ENCODE data around the gene MMP3.
A peak's percentile ranks its signal among the peaks of the same experiment; 100 is the strongest.
"Not testable (repeated sequence)": the region's sequence is repeated elsewhere in the genome, so short reads cannot be mapped to it uniquely, and the experiment has no call there.

MMP3 gene

DNA sequence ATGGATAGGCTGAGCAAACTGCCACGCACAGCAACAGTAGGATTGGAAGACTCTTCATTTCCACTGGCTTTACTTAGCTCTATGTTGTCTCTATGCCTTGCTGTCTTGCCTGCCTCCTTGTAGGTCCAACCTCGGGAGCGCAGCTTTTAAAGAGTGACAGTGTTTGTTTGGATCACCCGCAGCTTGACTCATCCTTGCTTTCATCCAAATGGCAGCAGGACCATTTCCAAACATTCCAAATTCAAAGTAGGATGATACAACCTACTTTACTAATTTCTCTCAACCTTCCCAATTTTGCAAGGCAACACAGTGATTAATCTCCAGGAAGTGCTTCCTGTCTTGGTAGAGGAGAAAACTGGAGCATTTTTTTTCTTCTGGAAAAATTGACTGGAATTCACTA, at the start of gene MMP3:
Gene MMP3, minus strand, starts transcription at position 121 of the 400 bp plus-strand sequence. Its CDS starts 63 bp downstream, at position 58.
- H3K27ac Mint-ChIP-seq, result no peak within 1 kb of the TSS
- no peaks in the 10 kb centered on the region for H3K9me3 Mint-ChIP-seq
- H3K4me3 Mint-ChIP-seq, result no peak within 1 kb of the TSS

DNA sequence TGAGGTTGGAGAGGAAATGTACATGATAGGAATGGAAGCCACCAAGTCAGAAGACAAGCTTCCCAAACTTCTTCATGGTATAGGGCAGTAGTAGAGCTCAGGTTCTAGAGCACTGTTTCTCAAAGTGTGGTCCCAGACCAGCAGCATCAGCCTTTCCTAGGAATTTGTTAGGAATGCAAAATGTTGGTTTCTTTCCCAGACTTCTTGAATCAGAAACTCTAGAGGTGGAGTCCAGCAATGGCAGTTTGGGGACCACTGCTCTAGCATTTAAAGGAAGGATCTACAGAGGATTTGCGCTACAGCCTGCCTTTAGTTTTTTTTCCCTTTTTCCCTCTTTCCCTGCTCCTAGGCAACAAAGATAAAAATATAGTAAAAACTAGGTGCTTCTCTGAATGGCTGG, 48.3 kb upstream of the MMP3 start:
- Mint-ChIP-seq H3K27me3 (peaks cover 8% of the 10 kb centered on the region), H3K9me3 (peaks cover 6% of the 10 kb centered on the region), H3K4me1 (ENCODE audit: low read depth) (no peaks in the 10 kb centered on the region), H3K27ac (no peak overlapping the region), H3K36me3 (ENCODE audit: low read depth) (no peaks in the 10 kb centered on the region), H3K4me3 (no peak overlapping the region)

More for the DNA sequence above, at the start of gene MMP3:
- Mint-ChIP-seq H3K36me3 (ENCODE audit: low read depth) (no peaks in the 10 kb centered on the region), H3K4me1 (ENCODE audit: low read depth) (no peaks in the 10 kb centered on the region), H3K27me3 (peaks cover 11% of the 10 kb centered on the region)

DNA sequence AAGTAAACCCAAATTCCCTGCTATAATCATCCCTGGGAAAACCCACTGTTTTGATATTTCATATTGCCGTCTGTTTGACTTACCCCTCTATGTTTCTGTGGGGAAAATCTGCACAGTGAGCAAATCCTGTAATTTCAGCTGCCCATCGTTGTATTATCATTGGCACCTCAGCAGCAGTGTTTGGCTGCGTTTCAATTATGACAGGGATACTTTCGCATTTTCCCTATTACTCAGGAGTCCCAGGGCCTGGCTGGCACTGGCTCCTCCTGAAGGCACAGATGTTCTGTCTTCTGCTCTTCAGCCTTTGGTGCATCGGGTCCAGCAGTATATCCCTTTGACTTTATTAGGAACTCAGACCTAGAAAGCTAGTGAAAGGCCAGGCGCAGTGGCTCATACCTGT, 43.6 kb upstream of the MMP3 start:
- Mint-ChIP-seq H3K27ac (no peak overlapping the region), H3K4me1 (ENCODE audit: low read depth) (peaks cover 4% of the 10 kb centered on the region), H3K27me3 (no peaks in the 10 kb centered on the region), H3K9me3 (no peaks in the 10 kb centered on the region), H3K4me3 (no peak overlapping the region), H3K36me3 (ENCODE audit: low read depth) (no peaks in the 10 kb centered on the region)

DNA sequence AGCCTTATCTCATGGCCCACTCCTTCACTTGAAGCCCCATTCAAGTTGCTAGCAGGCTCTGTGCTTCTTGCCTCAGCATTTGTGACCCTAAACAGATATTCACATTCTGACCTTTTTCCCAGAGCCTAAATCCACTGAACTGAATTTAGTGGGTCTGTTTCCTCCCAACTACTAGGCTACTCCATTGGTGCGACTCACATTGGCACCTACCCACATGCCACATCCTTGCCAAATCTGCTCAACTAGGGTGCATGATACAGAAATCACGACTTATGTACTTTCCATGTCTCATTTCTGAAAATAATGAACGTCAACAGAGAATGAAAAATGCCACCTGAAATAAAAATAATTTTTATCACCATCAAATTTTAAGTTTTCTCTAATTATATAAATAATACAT, 39.7 kb upstream of the MMP3 start:
- Mint-ChIP-seq H3K27me3 (no peaks in the 10 kb centered on the region), H3K36me3 (ENCODE audit: low read depth) (no peaks in the 10 kb centered on the region), H3K4me3 (no peak overlapping the region), H3K27ac (no peak overlapping the region), H3K4me1 (ENCODE audit: low read depth) (peaks cover 4% of the 10 kb centered on the region), H3K9me3 (no peaks in the 10 kb centered on the region)

DNA sequence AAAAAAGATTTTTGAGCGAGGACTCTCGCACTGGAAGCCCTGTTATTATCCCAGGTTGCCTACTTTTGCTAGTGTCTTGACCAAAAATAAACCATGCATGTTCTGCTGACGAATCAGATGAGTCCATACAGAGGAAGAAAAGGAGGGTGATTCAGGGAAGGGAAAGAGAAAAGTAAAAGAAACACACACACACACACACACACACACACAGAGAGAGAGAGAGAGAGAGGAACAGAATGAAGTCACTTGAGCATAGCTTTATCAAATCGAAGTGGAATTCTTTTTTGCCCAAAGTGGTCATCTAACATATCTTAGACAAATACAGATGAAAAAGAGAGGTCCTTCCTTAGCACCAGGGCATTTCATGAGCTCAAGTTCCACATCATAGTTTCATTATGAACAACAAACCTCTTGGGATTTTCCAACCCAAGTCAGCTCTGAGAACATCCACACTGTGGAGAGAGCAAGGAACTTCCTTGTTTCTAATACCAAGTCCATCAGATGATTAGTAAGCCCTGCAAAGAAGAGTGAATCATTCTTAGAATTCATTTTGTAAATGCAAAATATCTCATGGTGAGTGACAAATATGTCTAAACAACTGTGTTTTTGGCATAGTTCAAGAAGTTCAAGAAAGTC, 39.1 kb upstream of the MMP3 start:
- H3K9me3 Mint-ChIP-seq, result no peaks in the 10 kb centered on the region
- H3K27ac Mint-ChIP-seq, result peak overlapping the region; percentile 56
- peaks cover 5% of the 10 kb centered on the region for H3K27me3 Mint-ChIP-seq
- H3K4me3 Mint-ChIP-seq, result no peak overlapping the region
- H3K4me1 Mint-ChIP-seq (ENCODE audit: low read depth), result peaks cover 4% of the 10 kb centered on the region
- no peaks in the 10 kb centered on the region for H3K36me3 Mint-ChIP-seq (ENCODE audit: low read depth)

DNA sequence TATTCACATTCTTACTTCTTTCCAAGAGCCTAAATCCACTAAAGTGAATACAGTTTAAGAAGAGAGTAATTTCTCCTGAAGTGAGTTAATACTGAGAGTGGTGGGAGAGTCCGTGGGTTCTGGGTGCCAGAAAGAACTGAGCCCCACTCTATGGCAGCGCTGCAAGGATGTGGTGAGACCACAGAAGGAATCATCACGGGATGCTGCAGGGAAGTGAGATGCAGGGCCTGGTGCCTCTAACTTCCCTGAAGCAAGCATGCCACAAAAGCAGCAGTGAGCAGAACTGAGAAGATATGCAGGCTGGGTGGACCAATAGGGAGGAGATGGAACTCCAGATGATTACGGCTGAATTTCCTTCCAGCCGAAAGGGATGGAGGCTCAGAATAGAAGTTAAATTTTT, 36.4 kb upstream of the MMP3 start:
- Mint-ChIP-seq H3K9me3 (no peaks in the 10 kb centered on the region), H3K27ac (no peak overlapping the region), H3K4me3 (no peak overlapping the region), H3K27me3 (peaks cover 7% of the 10 kb centered on the region), H3K36me3 (ENCODE audit: low read depth) (no peaks in the 10 kb centered on the region), H3K4me1 (ENCODE audit: low read depth) (peaks cover 4% of the 10 kb centered on the region)

DNA sequence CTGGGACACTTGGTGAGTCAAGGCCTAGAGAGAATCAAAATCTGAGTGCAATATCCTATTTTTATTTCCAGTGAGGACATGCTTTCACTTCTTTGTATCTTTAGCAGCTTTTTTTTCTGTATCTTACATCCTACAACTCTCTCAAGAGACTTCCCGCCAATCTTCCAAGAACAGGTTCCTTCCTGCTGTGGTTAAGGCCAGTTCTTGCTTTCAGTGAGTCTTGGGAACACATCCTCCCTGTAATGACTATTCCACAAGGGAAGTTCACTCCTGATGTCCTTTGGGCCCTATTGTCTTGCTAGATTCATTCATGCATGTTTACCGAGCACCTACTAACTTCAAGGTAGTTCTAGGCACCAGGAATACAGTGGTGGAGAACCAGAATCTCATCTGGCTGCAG, 35.2 kb upstream of the MMP3 start:
- no peaks in the 10 kb centered on the region for H3K9me3 Mint-ChIP-seq

DNA sequence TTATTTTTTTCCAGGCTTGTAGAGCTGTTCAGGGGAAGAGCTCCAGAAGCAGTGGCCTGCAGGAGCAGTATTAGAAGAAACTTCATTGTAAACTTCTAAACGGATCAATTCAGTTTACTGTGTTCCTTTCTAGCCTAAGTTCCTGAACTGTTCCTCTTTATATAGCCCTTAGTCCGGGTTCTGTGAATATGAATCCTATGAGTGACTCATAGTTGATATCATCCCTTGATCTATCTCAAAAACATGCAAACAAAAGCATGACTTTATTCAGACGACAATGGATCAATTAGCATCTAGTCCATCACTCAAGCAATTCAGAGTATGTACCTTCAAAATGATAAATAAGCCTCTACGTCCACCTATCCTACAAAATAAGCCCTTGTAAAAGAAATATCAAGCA, 31.4 kb upstream of the MMP3 start, which contains the start of gene MMP12:
Gene MMP12, minus strand, starts transcription at position 131 of the 400 bp plus-strand sequence. Its CDS starts 45 bp downstream, at position 86.
- Mint-ChIP-seq H3K27ac (no peak within 1 kb of the TSS), H3K4me3 (no peak within 1 kb of the TSS), H3K9me3 (no peaks in the 10 kb centered on the region), H3K27me3 (peaks cover 7% of the 10 kb centered on the region), H3K4me1 (ENCODE audit: low read depth) (no peaks in the 10 kb centered on the region), H3K36me3 (ENCODE audit: low read depth) (no peaks in the 10 kb centered on the region)

More for the DNA sequence above, 35.2 kb upstream of the MMP3 start:
- no peaks in the 10 kb centered on the region for H3K36me3 Mint-ChIP-seq (ENCODE audit: low read depth)
- H3K4me3 Mint-ChIP-seq, result no peak overlapping the region
- no peak overlapping the region for H3K27ac Mint-ChIP-seq
- peaks cover 4% of the 10 kb centered on the region for H3K4me1 Mint-ChIP-seq (ENCODE audit: low read depth)
- peaks cover 7% of the 10 kb centered on the region for H3K27me3 Mint-ChIP-seq

DNA sequence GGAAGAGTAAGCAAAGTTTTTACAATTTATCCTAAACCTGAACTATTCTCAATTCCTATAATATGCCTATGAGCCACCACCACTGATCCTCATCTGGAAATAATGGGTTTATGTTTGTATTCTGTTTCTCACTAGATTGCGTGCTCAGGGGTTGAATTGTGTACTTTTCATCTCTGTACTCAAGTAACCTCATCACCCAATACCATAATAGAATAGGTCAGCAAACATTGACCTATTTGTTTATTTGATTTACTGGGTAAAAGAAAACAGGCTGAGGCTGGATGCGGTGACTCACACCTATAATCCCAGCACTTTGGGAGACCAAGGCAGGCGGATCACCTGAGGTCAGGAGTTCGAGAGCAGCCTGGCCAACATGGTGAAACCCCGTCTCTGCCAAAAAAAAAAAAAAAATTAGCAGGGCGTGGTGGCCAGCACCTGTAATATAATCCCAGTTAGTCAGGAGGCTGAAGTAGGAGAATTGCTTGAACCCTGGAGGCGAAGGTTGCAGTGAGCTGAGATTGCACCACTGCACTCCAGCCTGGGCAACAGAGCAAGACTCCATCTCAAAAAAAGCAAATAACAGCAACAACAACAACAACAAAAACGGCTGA, 26.1 kb upstream of the MMP3 start:
- H3K36me3 Mint-ChIP-seq (ENCODE audit: low read depth); H3K9me3 Mint-ChIP-seq; H3K4me1 Mint-ChIP-seq (ENCODE audit: low read depth); H3K4me3 Mint-ChIP-seq; H3K27ac Mint-ChIP-seq; H3K27me3 Mint-ChIP-seq: not testable (repeated sequence)

DNA sequence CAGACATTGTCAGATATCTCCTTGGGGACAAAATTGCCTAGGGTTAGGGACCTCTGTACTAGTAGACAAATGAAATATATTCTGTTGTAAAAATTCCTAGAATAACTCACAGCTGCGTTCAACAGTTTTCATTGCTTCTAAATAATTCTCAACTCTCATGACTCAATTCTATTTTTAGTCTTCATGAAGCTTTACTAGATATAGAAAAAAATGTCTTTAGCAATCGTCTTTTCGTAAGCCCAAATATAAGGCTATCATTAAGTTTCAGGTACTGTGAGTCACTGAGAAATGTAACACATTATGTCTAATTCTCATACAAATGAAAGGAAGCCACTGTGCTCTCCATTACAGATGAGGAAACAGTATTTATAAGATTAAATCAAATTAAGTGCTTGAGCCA, 24.9 kb upstream of the MMP3 start:
- Mint-ChIP-seq H3K4me1 (ENCODE audit: low read depth) (no peaks in the 10 kb centered on the region), H3K4me3 (no peak overlapping the region), H3K36me3 (ENCODE audit: low read depth) (no peaks in the 10 kb centered on the region), H3K27me3 (peaks cover 8% of the 10 kb centered on the region), H3K27ac (no peak overlapping the region), H3K9me3 (no peaks in the 10 kb centered on the region)

DNA sequence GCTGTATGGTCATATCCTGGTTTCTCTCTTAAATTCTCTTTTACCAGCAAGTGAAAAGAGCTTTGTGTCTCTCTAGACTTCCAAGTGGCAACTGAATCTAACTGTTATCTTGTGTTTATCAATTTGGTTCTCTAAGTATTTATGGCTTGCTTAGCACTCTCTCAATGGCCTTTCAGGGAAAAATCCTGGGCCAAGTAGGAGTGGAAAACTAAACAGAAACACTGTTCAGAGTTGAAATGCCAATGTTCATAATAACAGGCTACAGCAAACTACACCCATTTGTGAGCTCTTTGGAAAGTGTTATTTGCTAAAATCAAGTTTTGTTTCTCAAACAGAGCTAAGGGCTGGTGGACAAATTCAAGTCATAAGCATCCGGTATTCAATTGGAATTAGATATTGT, 21.3 kb upstream of the MMP3 start:
- H3K36me3 Mint-ChIP-seq (ENCODE audit: low read depth), result no peaks in the 10 kb centered on the region
- peaks cover 8% of the 10 kb centered on the region for H3K27me3 Mint-ChIP-seq
- H3K27ac Mint-ChIP-seq, result no peak overlapping the region
- H3K4me1 Mint-ChIP-seq (ENCODE audit: low read depth), result no peaks in the 10 kb centered on the region
- no peak overlapping the region for H3K4me3 Mint-ChIP-seq
- no peaks in the 10 kb centered on the region for H3K9me3 Mint-ChIP-seq

DNA sequence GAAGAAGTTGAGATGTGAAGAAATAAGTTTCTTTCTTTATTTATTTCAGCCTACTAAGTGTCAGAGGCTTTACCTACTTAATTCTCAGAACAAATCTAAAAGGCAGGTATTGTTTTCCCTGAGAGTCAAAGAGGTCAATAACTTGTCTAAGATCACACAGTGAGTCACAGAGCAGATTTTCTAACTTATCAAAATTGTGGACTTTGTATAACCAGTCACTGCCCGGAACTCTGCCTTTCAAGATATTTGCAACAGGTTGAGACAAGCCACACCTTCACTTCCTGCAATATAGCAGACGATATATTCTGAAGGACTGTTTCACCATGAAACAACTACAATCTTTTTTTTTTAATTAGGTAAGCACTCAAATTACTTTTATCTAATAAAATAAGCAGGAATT, 10.5 kb upstream of the MMP3 start:
- Mint-ChIP-seq H3K27me3 (peaks cover 4% of the 10 kb centered on the region), H3K4me3 (no peak overlapping the region), H3K27ac (no peak overlapping the region), H3K9me3 (no peaks in the 10 kb centered on the region), H3K4me1 (ENCODE audit: low read depth) (no peaks in the 10 kb centered on the region), H3K36me3 (ENCODE audit: low read depth) (no peaks in the 10 kb centered on the region)

DNA sequence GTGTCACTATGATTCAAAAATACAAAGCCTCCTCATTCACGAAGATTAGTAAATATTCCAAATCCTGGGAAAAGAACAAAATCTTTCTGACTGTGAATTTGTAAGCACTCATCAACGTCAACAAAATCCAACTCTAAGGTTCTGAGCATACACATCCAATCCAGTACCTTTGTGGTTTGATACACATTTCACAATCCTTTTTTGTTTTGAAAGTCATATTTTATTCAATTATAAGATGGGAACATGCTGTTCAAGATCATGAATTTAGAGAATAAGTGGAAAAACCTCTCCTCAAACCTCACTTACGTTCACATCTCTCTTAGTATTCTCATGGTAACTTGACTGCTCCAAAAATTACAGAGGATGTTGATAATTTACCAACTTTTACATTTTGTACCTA, 9.6 kb upstream of the MMP3 start:
- Mint-ChIP-seq H3K27me3 (no peaks in the 10 kb centered on the region), H3K9me3 (no peaks in the 10 kb centered on the region), H3K4me3 (no peak overlapping the region), H3K4me1 (ENCODE audit: low read depth) (no peaks in the 10 kb centered on the region), H3K27ac (no peak overlapping the region), H3K36me3 (ENCODE audit: low read depth) (no peaks in the 10 kb centered on the region)

DNA sequence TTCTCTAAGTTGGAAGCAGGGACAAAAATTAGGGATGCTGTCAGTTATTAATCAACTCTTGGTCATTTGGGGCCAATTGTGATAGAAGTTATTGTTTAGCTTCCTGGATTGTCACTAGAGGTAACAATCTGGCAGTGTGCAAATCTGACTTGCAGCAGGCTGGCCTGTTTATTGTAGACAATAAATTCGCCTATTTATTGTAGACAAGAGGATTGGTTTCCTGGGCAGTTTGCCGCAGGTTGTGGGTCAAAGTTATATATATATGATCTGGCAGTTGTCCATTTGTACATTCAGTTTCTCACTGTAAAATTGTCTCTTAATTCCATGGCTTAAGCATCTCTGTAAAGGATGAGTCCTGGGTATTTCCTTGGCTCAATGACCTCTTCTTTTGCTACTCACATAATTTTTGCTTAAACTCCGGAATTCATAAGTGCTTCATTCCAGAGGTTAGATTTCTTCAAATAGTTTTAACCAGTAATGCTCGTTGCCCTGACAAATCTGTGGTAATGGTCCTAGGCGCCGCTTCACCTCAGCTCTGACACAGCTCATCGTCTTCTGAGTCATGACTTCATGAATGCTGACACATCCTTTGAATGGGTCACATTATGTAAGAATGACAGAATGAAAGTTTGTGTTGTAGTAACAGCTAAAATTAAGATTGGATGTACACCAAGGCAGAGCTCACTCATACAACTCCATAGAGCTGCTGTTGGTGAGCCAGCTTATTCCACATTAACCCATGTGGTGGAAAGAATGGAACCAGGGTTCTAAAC, 7.8 kb upstream of the MMP3 start:
- H3K36me3 Mint-ChIP-seq (ENCODE audit: low read depth), result no peaks in the 10 kb centered on the region

DNA sequence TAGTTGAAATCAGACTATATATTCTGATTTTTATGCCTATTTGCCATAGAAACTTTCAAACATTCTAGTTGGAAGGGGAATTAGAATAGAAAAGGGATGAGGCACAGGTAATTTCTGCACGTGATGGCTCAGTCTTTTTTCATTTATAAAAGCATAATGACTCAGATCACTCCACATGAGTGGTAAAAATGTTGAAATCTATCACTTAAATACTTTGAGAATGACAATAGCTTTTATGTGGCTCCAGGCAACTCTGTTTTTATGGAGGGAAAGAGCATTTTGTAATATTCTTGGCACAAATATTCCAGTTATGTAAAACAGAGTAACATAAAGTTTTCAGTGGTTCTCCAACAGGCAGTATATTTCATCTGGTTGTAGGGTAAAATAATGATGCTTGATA, 5.9 kb upstream of the MMP3 start:
- Mint-ChIP-seq H3K36me3 (ENCODE audit: low read depth) (no peaks in the 10 kb centered on the region), H3K4me1 (ENCODE audit: low read depth) (no peaks in the 10 kb centered on the region), H3K4me3 (no peak overlapping the region), H3K27me3 (peaks cover 7% of the 10 kb centered on the region), H3K9me3 (no peaks in the 10 kb centered on the region), H3K27ac (no peak overlapping the region)

More for the DNA sequence above, 7.8 kb upstream of the MMP3 start:
- Mint-ChIP-seq H3K27me3 (peaks cover 4% of the 10 kb centered on the region), H3K4me3 (no peak overlapping the region), H3K9me3 (no peaks in the 10 kb centered on the region), H3K4me1 (ENCODE audit: low read depth) (no peaks in the 10 kb centered on the region), H3K27ac (no peak overlapping the region)
